Hippocampal formation (tissue), 2 donors: ENCODE results near the gene PARVA.
"Not testable (repeated sequence)": the region's sequence is repeated elsewhere in the genome, so short reads cannot be mapped to it uniquely, and the experiment has no call there.

Experiments used
- DNase-seq, 2 donors: peaks; one replicate each; lab custom pipeline; 2025; lab: John Stamatoyannopoulos, UW

The PARVA gene

GRCh38 chr11:12503886-12504285 is 126.5 kb downstream of the PARVA start:
- DNase-seq: no peak

- no peak for DNase-seq
These were observed 127.8 kb downstream of the PARVA start for GRCh38 chr11:12505183-12505582.

DNA sequence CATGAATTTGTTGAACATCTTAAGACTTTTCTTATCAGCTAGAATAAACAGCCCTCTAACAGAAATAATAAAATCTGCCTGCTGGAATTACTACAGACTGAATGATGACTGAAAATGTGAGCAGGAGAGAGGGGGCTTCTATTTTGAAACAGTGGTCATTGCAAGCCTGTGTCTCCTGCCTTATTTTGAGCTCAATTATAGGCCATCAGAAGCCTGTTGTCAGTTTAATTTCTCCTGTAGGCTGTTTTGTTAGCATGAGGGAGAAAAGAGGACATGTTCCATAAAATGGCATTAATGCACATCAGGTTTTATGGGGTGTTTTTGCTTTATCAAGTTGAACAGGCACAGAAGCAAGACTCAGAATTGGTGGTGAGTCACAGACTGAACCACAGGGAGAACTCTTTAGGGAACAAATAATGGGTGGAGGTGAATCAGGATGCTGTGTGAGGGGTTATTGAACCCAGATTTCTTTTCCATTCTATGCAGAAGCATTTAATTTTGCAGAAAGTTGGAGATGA is 129.1 kb downstream of the PARVA start:
- DNase-seq: no peak

DNA sequence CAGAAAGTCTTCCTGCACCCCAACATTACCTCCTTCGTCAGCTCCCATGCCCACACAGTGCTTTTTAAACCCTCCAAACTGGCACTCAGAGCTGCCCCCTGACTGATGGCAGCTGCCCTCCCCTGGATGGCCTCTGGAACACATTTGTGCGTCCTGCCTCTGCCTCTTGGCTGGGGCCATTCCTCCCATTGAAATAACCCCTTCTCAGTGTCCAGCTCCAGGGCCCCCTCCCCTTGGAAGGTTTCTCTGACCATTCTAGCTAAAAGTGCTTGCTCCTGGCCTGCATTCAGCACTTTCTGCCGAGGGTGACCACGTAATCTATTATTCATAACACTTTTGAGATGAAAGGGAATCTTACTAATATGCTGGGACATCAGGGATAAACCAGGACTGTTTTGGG is 130.0 kb downstream of the PARVA start:
- DNase-seq: no peak

DNA sequence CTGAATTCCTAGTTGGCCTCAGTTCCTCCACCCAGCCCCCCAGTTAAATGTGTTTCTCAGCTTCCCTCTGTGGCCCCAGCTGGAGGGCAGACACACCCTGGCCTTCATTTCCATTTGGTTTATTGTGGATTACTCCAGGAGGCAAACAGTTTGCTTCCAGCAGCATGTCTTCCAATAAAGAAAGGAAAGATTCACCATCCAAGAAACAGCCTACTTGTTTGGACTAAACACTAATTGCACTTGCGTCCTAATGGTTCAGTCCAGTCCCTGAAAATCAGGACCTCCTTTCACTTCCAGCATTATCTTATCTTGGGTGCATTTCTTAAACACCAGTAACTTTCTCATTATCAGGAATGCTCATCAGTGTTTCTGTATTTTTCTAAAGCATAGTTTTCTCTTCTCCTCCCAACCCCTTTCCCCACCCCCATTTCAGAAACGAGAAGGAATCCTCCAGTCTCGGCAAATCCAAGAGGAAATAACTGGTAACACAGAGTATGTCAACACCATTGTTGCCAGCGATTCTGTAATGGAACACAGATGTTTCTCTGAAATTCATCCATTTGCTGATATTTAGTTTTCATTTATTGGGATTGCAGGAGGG is 130.9 kb downstream of the PARVA start:
- no peak for DNase-seq

- no peak for DNase-seq
These were observed 132.0 kb downstream of the PARVA start for GRCh38 chr11:12509371-12509770.

GRCh38 chr11:12512132-12512531 is 134.8 kb downstream of the PARVA start:
- DNase-seq: no peak

DNA sequence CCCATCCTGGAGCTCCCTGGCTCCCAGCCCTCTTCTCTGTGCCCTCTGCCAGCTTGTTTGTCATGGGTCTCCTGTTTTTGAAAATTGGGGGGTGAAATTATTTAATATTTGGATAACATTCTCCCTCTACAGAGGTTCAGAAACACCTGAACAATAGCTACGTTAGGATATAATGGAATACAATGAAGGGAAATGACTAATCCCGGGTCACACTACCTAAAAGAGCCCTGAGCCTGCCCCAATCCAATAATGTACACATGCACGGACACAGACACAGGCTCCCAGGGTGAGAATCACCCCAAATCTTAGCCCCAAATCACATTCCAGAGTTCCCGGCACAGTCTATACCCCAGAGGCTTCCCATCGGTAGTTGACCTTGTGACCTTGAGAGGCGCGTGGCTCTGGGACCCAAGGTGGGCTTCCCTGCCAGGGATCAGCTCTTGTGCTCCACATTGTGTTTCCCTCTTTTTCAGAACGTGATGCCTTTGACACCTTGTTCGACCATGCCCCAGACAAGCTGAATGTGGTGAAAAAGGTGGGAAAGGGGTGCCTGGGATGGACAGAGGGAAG is 135.5 kb downstream of the PARVA start:
- no peak for DNase-seq

DNA sequence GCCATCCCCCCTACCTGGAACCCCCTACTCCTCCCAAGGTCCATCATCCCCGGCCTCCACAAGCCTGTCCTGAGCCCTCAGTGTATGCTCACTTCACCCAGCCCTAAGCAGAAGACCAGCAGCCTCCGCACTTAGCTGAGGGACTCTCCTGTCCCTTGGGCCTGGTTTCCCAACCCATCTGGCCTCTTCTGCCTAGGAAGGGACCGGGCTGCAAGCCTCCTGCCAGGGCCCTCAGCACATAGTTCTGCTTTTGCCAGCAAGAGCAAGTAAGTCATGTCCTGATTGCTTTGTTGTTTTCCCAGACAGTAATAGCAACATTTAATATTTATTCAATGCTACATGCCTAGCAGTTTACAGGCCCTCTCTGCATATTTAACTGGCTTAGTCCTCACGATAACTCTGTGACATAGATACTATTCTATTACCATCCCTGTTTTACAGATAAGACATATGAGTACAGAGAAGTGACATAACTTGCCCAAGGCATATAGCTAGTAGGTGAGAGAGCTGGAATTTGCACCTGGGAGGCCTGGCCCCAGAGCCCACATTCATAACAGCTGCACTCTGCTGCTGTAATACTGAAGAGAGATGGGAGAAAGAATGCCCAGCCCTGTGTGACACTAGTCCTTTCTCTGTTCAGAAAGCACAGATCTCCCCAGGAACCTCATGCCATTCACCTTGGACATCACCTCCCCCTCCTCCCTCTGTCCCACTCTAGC is 139.2 kb downstream of the PARVA start:
- DNase-seq: no peak

- DNase-seq: no peak
These were observed 139.9 kb downstream of the PARVA start for GRCh38 chr11:12517306-12517705.

GRCh38 chr11:12517741-12518140 is 140.4 kb downstream of the PARVA start:
- no peak for DNase-seq

- DNase-seq: no peak
These were observed 141.4 kb downstream of the PARVA start for GRCh38 chr11:12518606-12519385.

DNA sequence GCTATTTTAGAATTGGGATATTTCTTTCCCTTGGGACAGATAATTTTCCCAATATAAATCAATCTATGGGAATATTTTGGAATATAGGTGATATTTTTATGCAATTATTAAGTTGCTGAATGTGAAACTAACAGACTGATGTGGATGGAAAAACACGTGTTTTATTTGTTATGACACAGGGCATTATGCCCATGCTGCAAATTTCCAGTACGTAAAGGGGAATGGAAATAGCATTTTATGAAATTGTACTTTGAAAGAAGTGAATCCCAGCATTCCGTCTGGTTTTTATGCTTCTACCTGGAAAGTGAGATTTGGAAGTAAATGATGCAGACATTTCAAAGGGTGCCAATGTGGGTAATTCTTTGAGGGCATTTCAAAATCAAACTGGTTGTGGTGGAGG is 142.7 kb downstream of the PARVA start:
- DNase-seq: no peak

DNA sequence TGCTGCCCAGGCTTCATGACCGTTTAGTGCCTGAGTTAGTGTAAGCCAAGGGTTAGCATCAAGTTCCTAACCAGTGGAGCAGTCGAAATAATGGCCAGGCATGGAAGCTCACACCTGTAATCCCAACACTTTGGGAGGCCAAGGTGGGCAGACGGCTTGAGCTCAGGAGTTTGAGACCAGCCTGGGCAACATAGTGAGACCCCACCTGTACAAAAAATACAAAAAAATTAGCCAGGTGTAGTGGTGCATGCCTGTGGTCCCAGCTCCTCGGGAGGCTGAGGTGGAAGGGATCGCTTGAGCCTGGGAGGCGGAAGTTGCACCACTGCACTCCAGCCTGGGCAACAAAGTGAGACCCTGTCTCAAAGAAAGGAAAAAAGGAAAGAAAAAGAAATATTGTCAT is 143.2 kb downstream of the PARVA start:
- DNase-seq: not testable (repeated sequence)

DNA sequence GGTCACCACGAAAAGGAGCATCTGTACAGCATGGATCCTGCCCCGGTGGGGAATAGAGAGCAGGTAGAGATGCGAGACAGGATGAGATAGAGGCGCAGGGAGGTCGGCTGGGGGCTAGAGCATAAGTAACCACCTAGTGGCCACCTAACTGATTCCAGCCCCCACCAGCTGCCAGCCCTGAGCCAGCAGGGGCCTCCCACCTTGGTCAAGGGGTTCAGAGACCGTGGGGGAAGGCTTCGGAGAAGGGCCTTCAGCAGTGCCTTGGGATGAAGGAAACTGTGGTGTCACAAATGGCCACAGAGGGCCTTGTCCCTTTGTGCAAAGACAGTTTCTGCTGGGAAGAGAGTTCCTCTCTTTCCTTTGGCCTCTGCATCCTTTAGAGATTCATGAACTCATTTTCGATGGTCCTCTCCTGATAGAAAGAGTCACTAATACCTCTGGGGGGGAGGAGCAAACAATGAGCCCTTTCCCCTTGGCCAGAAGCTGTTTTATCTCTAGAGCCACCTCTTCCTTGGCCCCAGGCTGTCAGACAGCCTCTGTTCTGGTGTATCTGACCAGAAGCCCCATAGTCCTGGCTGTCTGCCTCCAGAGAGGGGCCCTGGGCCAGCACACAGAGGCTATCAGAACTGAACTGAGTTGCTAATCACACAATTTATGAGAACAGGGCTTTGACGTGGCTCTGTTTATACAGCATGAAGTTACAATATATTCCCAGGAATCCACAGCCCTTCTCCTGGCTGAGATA is 146.0 kb downstream of the PARVA start:
- DNase-seq: no peak

DNA sequence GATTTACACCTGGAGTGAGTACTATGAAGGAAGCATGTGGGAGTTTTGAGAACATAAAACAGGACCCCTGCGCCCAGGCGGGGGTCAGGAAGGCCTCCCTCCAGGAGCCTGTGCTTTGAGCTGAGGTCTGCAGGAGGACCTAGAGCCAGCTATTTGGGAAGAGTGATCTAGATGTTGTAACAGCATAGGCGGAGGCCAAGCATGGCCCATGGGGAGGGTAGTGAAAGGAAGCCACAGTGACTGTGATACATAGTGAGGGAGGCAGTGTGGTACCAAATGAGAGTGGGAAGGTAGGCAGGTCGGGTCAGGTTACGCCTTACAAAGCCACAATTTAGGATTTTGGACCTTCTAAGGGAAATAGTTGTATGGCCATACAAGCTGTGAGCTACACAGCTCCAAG is 147.5 kb downstream of the PARVA start:
- no peak for DNase-seq

- DNase-seq: no peak
These were observed 148.2 kb downstream of the PARVA start for GRCh38 chr11:12525466-12526055.

DNA sequence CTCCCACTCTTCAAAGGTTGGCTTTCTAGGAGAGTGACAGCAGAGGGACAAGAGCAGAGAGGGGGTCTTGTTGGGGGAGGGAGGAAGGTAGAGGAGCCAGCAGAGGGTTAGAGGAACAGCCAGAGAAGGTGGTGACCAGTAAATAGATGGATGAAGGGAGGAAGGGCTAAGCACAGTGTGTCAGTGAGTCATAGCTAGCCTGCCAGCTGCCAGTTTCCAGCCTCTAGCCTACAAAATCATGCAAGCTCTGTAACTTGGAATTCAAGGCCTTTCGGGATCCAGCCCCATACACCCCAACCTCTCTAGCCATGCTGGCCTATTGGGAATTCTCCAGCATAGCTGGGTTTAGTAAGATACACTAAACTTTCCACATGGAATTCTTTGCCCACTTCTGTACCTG is 149.4 kb downstream of the PARVA start:
- DNase-seq: no peak

GRCh38 chr11:12528487-12528886 is 151.1 kb downstream of the PARVA start:
- DNase-seq: no peak

DNA sequence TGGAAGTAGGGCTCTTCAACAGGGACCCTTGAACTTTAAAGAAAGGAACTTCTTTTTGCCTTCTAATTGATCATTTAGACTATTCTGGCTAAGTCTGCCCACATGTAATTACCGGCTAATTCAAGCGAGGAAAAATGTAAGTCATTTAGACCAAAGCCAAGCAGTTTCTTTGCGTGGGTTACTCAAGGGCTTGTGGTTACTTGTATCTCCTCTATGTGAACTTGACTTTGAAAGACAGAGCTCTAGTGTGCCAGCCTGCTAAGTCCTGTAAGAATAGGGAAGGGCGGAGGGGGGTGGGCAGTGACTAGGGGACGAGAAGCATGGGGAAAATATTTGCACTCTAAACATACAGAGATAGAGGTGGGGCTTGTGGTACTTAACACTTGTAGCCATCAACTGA is 151.7 kb downstream of the PARVA start:
- DNase-seq: no peak

DNA sequence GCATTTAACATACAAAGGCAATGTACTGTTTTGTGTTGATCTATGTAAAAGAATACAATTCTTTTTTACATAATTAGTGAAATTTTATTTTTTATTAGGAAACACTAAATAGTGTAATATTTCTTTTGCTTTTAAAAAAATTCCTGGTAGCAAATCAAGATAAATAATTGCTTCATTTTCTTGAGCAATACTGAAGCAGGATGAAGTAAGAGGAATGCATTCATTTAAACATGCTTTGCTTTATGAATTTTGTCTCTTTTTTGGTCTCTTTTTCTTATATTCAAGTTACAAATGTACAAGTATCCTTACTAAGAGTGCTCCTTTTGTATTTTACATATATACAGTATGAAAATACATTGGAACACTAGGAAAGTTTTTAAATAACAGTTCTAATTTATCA is 152.4 kb downstream of the PARVA start:
- DNase-seq: no peak
